Liver (tissue), 3 donors: Measurements from ENCODE around the gene LRP5.

Experiments used
- CTCF ChIP-seq: fragments of 150-350 bp; IDR thresholded peaks from 2 replicates; pipeline ENCODE4 v1.5.1; 2017; ENCODE audit warnings: improper control_type of control experiment, low read depth, low read length; ENCODE audit not compliant: missing input control
- GABPA ChIP-seq, 2 donors: IDR thresholded peaks in 1 of 2; conservative IDR thresholded peaks in 1 of 2; 2 replicates each; pipeline ENCODE4 v1.6.1; 2016; ENCODE audit warnings: antibody characterized with exemption in 2 of 2, mild to moderate bottlenecking in 1 of 2, moderate library complexity in 1 of 2
- HNF4A ChIP-seq, 2 donors: conservative IDR thresholded peaks; 2 replicates each; pipeline ENCODE4 v1.6.1; 2016; ENCODE audit warnings: antibody characterized with exemption in 2 of 2, mild to moderate bottlenecking in 2 of 2
- JUND ChIP-seq, 2 donors: IDR thresholded peaks; 2 replicates each; pipeline ENCODE4 v1.6.1; 2016; ENCODE audit warnings: antibody characterized with exemption in 2 of 2
- REST ChIP-seq: IDR thresholded peaks from 2 replicates; pipeline ENCODE4 v1.6.1; 2016; ENCODE audit warnings: antibody characterized with exemption, mild to moderate bottlenecking
- RXRA ChIP-seq, 2 donors: IDR thresholded peaks; 2 replicates each; pipeline ENCODE4 v1.6.1; 2017 to 2018; ENCODE audit warnings: antibody characterized with exemption in 2 of 2, mild to moderate bottlenecking in 1 of 2
- SP1 ChIP-seq: IDR thresholded peaks from 2 replicates; pipeline ENCODE4 v1.6.1; 2018; ENCODE audit warnings: antibody characterized with exemption, mild to moderate bottlenecking
- TAF1 ChIP-seq: conservative IDR thresholded peaks from 2 replicates; pipeline ENCODE4 v1.6.1; 2016; ENCODE audit warnings: antibody characterized with exemption, mild to moderate bottlenecking
- YY1 ChIP-seq: IDR thresholded peaks from 2 replicates; pipeline ENCODE4 v1.6.1; 2016; ENCODE audit warnings: antibody characterized with exemption, mild to moderate bottlenecking
- ZBTB33 ChIP-seq: IDR thresholded peaks from 2 replicates; pipeline ENCODE4 v1.6.1; 2016; ENCODE audit warnings: antibody characterized with exemption
- TF ChIP-seq, protein P1 (sequence below): IDR thresholded peaks from 2 replicates; pipeline ENCODE4 v1.6.1; 2016; ENCODE audit warnings: antibody characterized with exemption
- TF ChIP-seq, protein P2 (sequence below): IDR thresholded peaks from 2 replicates; pipeline ENCODE4 v1.6.1; 2016; ENCODE audit warnings: antibody characterized with exemption
- donor health status: healthy.
- donor health status: healthy.

DNA sequence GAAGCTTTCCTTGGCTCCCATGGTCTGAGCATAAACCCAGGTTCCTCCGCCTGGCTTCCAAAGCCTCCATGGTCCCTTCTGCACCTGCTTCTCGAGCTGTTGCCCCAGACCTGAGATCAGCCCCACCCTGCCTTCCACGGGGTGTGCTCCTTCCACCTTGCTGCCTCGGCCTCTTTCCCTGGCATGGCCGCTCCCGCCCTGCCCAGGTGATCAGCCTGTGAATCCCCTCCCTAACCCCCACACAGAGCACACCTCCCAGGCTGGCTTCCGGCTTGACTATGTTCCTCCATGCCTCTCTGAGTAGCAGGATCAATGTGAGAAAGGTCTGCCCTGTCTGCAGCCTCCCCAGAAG is 145.5 kb downstream of the LRP5 start:
- TF ChIP-seq REST = no peak
- TF ChIP-seq TAF1 = no peak
- TF ChIP-seq GABPA (IDR thresholded peaks at IDR 0.05 in 1 of 2, conservative IDR thresholded peaks at IDR 0.05 in 1 of 2) = no peak
- no peak for TF ChIP-seq SP1
- TF ChIP-seq CTCF = no peak
- TF ChIP-seq ZBTB33 = no peak
- TF ChIP-seq RXRA (IDR thresholded peaks at IDR 0.05) = no peak
- TF ChIP-seq JUND (IDR thresholded peaks at IDR 0.05) = no peak
- TF ChIP-seq HNF4A (conservative IDR thresholded peaks at IDR 0.05) = no peak
- TF ChIP-seq, protein P1, sequence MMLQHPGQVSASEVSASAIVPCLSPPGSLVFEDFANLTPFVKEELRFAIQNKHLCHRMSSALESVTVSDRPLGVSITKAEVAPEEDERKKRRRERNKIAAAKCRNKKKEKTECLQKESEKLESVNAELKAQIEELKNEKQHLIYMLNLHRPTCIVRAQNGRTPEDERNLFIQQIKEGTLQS = no peak
- TF ChIP-seq YY1 = no peak
- TF ChIP-seq, protein P2, sequence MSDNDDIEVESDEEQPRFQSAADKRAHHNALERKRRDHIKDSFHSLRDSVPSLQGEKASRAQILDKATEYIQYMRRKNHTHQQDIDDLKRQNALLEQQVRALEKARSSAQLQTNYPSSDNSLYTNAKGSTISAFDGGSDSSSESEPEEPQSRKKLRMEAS = no peak
